NCI-H2196 (cell line): ENCODE measurements around the gene HOOK2.
"Not testable (repeated sequence)": the region's sequence is repeated elsewhere in the genome, so short reads cannot be mapped to it uniquely, and the experiment has no call there.

Experiments used
- DNase-seq: peaks from one replicate; lab custom pipeline; 2025; ENCODE audit not compliant: unreplicated experiment; lab: John Stamatoyannopoulos, UW

The HOOK2 gene

GRCh38 chr19:12723381-12723640, 52.0 kb downstream of the HOOK2 start:
- DNase-seq, result no peak

DNA sequence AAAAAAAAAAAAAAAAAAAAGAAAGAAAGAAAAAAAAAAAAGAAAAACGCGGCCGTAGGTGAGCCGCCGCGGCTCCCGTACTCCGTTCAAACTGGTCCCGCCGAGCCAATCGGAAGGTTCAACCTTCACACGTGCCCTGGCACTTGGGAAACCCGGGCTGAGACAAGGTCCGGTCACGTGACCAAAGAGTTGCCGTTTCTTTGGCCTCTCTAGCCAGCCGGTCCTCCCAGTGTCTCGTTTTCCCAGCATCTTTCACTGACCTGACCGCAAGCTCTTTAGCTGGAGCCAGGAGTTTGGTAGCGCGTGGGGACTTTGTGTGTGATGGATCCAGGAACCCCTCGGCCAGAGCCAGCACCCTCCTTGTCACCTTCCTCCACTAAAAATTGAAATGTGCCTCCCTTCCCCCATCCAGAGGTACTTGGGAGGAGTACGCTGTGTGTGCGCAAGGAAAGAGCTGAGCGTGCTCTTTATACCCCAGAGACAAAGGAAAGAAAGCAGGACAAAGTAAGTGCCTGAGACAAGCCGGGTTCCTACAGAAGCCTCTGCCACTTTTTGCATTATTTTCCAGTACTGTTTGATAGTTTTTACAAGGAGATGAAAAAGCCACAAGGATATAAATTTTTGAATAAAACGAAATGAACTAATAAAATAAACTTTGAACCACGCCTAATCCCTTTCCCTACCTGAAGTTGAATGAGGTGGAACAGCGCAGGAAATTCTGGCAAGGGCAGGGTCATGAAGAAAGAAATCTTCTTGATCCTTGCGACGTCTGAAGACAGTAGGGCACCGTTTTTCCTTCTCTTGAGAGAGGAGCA, 52.6 kb downstream of the HOOK2 start:
- DNase-seq, result peak; percentile 99

GRCh38 chr19:12721656-12722565, 53.4 kb downstream of the HOOK2 start:
- peak; percentile 30 for DNase-seq

GRCh38 chr19:12720851-12721655, 54.3 kb downstream of the HOOK2 start:
- no peak for DNase-seq

DNA sequence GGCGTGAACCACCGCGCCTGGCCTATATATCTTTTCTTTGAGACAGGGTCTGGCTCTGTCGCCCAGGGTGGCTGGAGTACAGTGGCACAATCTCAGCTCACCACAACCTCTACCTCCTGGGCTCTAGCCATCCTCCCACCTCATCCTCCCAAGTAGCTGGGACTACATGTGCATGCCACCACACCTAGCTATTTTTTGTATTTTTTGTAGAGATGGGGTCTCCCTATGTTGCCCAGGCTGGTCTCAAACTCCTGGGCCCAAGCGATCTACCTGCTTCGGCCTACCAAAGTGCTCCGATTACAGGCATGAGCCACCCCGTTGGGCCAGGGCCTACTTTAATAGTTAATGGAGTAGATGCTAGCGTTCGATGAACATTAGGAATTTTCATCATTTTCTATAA, 55.1 kb downstream of the HOOK2 start:
- no peak for DNase-seq

- DNase-seq, result no peak
Measured at GRCh38 chr19:12715929-12716328, 59.4 kb downstream of the HOOK2 start.

GRCh38 chr19:12715102-12715501, 60.2 kb downstream of the HOOK2 start:
- no peak for DNase-seq

DNA sequence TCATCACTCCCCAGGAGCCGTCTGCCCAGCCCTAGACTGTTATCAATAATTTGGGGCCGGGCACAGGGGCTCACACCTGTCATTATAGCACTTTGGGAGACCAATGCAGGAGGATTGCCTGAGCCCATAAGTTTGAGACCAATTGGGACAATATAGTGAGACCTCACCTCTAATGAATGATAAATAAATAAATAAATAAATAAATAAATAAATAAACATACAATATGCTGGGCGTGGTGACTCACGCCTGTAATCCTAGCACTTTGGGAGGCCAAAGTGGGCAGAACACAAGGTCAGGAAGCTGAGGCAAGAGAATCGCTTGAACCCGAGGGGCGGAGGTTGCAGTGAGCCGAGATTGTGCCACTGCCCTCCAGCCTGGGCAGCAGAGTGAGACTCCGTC, 62.0 kb downstream of the HOOK2 start:
- DNase-seq, result not testable (repeated sequence)
